Measurements from ENCODE around the gene LCLAT1.

DNA sequence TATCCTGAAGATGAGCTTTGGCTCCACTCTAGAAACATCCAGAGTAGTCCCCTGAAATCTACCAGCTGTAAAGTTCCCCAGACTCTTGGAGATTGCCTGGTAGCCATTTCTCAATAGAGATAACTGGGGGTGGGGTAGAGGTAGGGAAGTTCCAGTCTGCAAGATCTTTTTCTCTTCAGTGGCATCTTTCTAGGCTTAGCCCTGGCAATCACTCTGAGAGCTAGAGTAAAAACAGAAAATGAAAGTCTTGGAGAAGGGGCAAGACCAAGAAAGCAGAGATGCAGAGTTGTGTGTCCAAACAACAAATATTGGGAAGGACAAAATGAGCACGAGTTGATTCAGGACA, 41.8 kb upstream of the LCLAT1 start:
- TF ChIP-seq, protein P1, sequence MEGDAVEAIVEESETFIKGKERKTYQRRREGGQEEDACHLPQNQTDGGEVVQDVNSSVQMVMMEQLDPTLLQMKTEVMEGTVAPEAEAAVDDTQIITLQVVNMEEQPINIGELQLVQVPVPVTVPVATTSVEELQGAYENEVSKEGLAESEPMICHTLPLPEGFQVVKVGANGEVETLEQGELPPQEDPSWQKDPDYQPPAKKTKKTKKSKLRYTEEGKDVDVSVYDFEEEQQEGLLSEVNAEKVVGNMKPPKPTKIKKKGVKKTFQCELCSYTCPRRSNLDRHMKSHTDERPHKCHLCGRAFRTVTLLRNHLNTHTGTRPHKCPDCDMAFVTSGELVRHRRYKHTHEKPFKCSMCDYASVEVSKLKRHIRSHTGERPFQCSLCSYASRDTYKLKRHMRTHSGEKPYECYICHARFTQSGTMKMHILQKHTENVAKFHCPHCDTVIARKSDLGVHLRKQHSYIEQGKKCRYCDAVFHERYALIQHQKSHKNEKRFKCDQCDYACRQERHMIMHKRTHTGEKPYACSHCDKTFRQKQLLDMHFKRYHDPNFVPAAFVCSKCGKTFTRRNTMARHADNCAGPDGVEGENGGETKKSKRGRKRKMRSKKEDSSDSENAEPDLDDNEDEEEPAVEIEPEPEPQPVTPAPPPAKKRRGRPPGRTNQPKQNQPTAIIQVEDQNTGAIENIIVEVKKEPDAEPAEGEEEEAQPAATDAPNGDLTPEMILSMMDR (conservative IDR thresholded peaks at IDR 0.05 in 1 of 2, IDR thresholded peaks at IDR 0.05 in 1 of 2; ENCODE audit: extremely low read depth in 1 of 2, insufficient read depth in 1 of 2, low read depth in 1 of 2, low read length in 2 of 2): no peak
- no peak for TF ChIP-seq EZH2 (IDR thresholded peaks at IDR 0.05; ENCODE audit: borderline replicate concordance, low read length)

Data from mammary epithelial cell (primary cell).